Liver (tissue), 9 donors: ENCODE measurements around the gene DPEP2. TPM values are rescaled to one million over a fixed set of nuclear protein-coding genes. Genes with fewer than 3 reads are reported as not detected.
"Not testable (repeated sequence)": the region's sequence is repeated elsewhere in the genome, so short reads cannot be mapped to it uniquely, and the experiment has no call there.

Experiments
- DNase-seq: peaks from one replicate; pipeline ENCODE4 v3.0.0-alpha.2; 2017; ENCODE audit warnings: low spot score
- H3K27ac ChIP-seq, 2 donors: one replicate each; pipeline ENCODE4 v1.7.0; 2013; ENCODE audit warnings: inconsistent platforms in 2 of 2, low read length in 2 of 2, control low read depth in 1 of 2, low read depth in 1 of 2, mild to moderate bottlenecking in 1 of 2
- H3K27me3 ChIP-seq, 4 donors: one replicate each; pipeline versions ENCODE4 v1.6.1 to v1.7.0; 2013; ENCODE audit warnings: low read length in 3 of 4, inconsistent platforms in 1 of 4, mild to moderate bottlenecking in 1 of 4, moderate library complexity in 1 of 4; ENCODE audit not compliant: control insufficient read depth in 4 of 4, insufficient read depth in 4 of 4
- H3K36me3 ChIP-seq, 4 donors: one replicate each; pipeline versions ENCODE4 v1.6.1 to v1.7.0; 2013; ENCODE audit warnings: low read length in 3 of 4, mild to moderate bottlenecking in 3 of 4, low read depth in 1 of 4, moderate library complexity in 1 of 4; ENCODE audit not compliant: control insufficient read depth in 4 of 4, insufficient read depth in 3 of 4
- H3K4me1 ChIP-seq, 4 donors: one replicate each; pipeline versions ENCODE4 v1.6.1 to v1.7.0; 2013; ENCODE audit warnings: low read length in 3 of 4, mild to moderate bottlenecking in 3 of 4, moderate library complexity in 1 of 4; ENCODE audit not compliant: control insufficient read depth in 4 of 4, insufficient read depth in 4 of 4
- H3K4me3 ChIP-seq, 3 donors: one replicate each; pipeline versions ENCODE4 v1.6.1 to v1.7.0; 2013; ENCODE audit warnings: low read length in 3 of 3, control low read depth in 1 of 3, low read depth in 1 of 3, mild to moderate bottlenecking in 1 of 3
- H3K9ac ChIP-seq, 2 donors: one replicate each; pipeline ENCODE4 v1.7.0; 2013; ENCODE audit warnings: low read length in 2 of 2, mild to moderate bottlenecking in 2 of 2, moderate library complexity in 2 of 2, control low read depth in 1 of 2, low read depth in 1 of 2
- H3K9me3 ChIP-seq, 4 donors: one replicate each; pipeline versions ENCODE4 v1.6.1 to v1.7.0; 2013; ENCODE audit warnings: low read length in 3 of 4; ENCODE audit not compliant: control insufficient read depth in 4 of 4
- ATF3 ChIP-seq: IDR thresholded peaks from 2 replicates; pipeline ENCODE4 v1.6.1; 2016; ENCODE audit warnings: antibody characterized with exemption
- FOXA2 ChIP-seq: IDR thresholded peaks from 2 replicates; pipeline ENCODE4 v1.6.1; 2016; ENCODE audit warnings: antibody characterized with exemption
- HNF4A ChIP-seq, 2 donors: conservative IDR thresholded peaks; 2 replicates each; pipeline ENCODE4 v1.6.1; 2016; ENCODE audit warnings: antibody characterized with exemption in 2 of 2, mild to moderate bottlenecking in 2 of 2
- MAX ChIP-seq: IDR thresholded peaks from 2 replicates; pipeline ENCODE4 v1.6.1; 2016; ENCODE audit warnings: antibody characterized with exemption
- RXRA ChIP-seq, 2 donors: IDR thresholded peaks; 2 replicates each; pipeline ENCODE4 v1.6.1; 2017 to 2018; ENCODE audit warnings: antibody characterized with exemption in 2 of 2, mild to moderate bottlenecking in 1 of 2
- WGBS: extraction: QIAGEN DNeasy Blood & Tissue Kit; methylation state at CpG from one replicate; pipeline ENCODE4 v1.1.7; 2013; 5-methylcytosine and 5-hydroxymethylcytosine counted together
- polyA plus RNA-seq, 2 donors: library from polyadenylated mRNA; stranded (reverse) in 1 of 2; unstranded in 1 of 2; fragments of 200-250 nt in 1 of 2; fragments of >200 nt in 1 of 2; fragmentation: Nextera tagmentation in 1 of 2; extraction: Ambion mirVana in 1 of 2; gene quantifications; one replicate each; pipeline versions ENCODE4 v1.2.1 to v1.2.3, GENCODE V29; 2013 to 2015
- total RNA-seq, 2 donors: library from RNA; depleted of rRNA; stranded (reverse); fragments of >200 nt; gene quantifications; one replicate each; pipeline ENCODE4 v1.2.3, GENCODE V29; 2014
- TF ChIP-seq, protein P1 (sequence below): IDR thresholded peaks from 2 replicates; pipeline ENCODE4 v1.6.1; 2016; ENCODE audit warnings: antibody characterized with exemption, mild to moderate bottlenecking
- TF ChIP-seq, protein P2 (sequence below): fragments of 150-350 bp; IDR thresholded peaks from 2 replicates; pipeline ENCODE4 v1.5.1; 2017; ENCODE audit warnings: improper control_type of control experiment, low read depth, low read length; ENCODE audit not compliant: missing input control
- donor health status: healthy.
- donor health status: healthy.
- donor health status: healthy.
- donor health status: healthy.
- donor health status: healthy.

Gene DPEP2
- total and polyA plus RNA-seq, 4 donors, result 1.4 to 2.4 (median 1.9) TPM

GRCh38 chr16:68000450-68000849, 1.2 kb upstream of the DPEP2 start:
- 53% methylated on average over 3 of the region's 3 CpGs for WGBS
- no peak for DNase-seq
- H3K9ac ChIP-seq, result no peak overlapping the region
- no peaks in the 10 kb centered on the region for H3K27me3 ChIP-seq
- H3K36me3 ChIP-seq, result no peaks in the 10 kb centered on the region
- H3K4me1 ChIP-seq, result peaks cover 0 to 6% (median 2%) of the 10 kb centered on the region in 4 donors
- no peak overlapping the region for H3K4me3 ChIP-seq
- TF ChIP-seq FOXA2 (no peak), RXRA (IDR thresholded peaks at IDR 0.05) (peak in 1 of 2 donors; percentile 23), MAX (no peak), HNF4A (conservative IDR thresholded peaks at IDR 0.05) (no peak), ATF3 (no peak)
- TF ChIP-seq, protein P1, sequence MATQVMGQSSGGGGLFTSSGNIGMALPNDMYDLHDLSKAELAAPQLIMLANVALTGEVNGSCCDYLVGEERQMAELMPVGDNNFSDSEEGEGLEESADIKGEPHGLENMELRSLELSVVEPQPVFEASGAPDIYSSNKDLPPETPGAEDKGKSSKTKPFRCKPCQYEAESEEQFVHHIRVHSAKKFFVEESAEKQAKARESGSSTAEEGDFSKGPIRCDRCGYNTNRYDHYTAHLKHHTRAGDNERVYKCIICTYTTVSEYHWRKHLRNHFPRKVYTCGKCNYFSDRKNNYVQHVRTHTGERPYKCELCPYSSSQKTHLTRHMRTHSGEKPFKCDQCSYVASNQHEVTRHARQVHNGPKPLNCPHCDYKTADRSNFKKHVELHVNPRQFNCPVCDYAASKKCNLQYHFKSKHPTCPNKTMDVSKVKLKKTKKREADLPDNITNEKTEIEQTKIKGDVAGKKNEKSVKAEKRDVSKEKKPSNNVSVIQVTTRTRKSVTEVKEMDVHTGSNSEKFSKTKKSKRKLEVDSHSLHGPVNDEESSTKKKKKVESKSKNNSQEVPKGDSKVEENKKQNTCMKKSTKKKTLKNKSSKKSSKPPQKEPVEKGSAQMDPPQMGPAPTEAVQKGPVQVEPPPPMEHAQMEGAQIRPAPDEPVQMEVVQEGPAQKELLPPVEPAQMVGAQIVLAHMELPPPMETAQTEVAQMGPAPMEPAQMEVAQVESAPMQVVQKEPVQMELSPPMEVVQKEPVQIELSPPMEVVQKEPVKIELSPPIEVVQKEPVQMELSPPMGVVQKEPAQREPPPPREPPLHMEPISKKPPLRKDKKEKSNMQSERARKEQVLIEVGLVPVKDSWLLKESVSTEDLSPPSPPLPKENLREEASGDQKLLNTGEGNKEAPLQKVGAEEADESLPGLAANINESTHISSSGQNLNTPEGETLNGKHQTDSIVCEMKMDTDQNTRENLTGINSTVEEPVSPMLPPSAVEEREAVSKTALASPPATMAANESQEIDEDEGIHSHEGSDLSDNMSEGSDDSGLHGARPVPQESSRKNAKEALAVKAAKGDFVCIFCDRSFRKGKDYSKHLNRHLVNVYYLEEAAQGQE, result no peak
- peak overlapping the region; percentile 48 to 61 for H3K27ac ChIP-seq
- H3K9me3 ChIP-seq, result no peaks in the 10 kb centered on the region

GRCh38 chr16:67999985-68000384, 701 bp upstream of the DPEP2 start:
- peaks cover 0 to 6% (median 1%) of the 10 kb centered on the region in 4 donors for H3K4me1 ChIP-seq
- H3K27ac ChIP-seq, result peak overlapping the region; percentile 48 to 61
- no peak overlapping the region for H3K4me3 ChIP-seq
- H3K27me3 ChIP-seq, result no peaks in the 10 kb centered on the region
- 68% methylated on average over 2 of the region's 2 CpGs for WGBS
- no peaks in the 10 kb centered on the region for H3K36me3 ChIP-seq
- no peak for DNase-seq
- TF ChIP-seq, protein P2, sequence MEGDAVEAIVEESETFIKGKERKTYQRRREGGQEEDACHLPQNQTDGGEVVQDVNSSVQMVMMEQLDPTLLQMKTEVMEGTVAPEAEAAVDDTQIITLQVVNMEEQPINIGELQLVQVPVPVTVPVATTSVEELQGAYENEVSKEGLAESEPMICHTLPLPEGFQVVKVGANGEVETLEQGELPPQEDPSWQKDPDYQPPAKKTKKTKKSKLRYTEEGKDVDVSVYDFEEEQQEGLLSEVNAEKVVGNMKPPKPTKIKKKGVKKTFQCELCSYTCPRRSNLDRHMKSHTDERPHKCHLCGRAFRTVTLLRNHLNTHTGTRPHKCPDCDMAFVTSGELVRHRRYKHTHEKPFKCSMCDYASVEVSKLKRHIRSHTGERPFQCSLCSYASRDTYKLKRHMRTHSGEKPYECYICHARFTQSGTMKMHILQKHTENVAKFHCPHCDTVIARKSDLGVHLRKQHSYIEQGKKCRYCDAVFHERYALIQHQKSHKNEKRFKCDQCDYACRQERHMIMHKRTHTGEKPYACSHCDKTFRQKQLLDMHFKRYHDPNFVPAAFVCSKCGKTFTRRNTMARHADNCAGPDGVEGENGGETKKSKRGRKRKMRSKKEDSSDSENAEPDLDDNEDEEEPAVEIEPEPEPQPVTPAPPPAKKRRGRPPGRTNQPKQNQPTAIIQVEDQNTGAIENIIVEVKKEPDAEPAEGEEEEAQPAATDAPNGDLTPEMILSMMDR, result no peak
- no peak overlapping the region for H3K9ac ChIP-seq
- no peaks in the 10 kb centered on the region for H3K9me3 ChIP-seq

DNA sequence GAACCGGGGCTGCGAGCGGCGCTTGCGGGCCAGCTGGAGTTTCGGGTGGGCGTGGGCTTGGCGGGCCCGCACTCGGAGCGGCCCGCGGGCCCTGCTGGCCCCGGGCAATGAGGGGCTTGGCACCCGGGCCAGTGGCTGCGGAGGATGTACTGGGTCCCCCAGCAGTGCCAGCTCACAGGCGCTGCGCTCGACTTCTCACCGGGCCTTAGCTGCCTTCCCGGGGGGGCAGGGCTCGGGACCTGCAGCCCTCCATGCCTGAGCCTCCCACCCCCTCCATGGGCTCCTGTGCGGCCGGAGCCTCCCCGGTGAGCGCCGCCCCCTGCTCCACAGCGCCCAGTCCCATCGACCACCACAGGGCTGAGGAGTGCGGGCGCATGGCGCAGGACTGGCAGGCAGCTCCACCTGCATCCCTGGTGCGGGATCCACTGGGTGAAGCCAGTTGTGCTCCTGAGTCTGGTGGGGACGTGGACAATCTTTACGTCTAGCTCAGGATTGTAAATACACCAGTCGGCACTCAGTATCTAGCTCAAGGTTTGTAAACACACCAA, 979 bp downstream of the DPEP2 start:
- H3K9ac ChIP-seq, H3K4me3 ChIP-seq, DNase-seq, H3K27me3 ChIP-seq, H3K27ac ChIP-seq, H3K36me3 ChIP-seq, H3K9me3 ChIP-seq: not testable (repeated sequence)
- H3K4me1 ChIP-seq, result peaks cover 3 to 11% (median 4%) of the 10 kb centered on the region in 4 donors
- WGBS, result 95% methylated on average over 36 of the region's 36 CpGs
